Head of caudate nucleus (tissue), 42 donors: ENCODE data around the gene HP1BP3.

Source experiments
- DNase-seq, 42 donors: peaks; one replicate each; pipeline versions ENCODE4 v3.0.0 to v3.0.0-alpha.2; 2020 to 2021; ENCODE audit warnings: mixed read lengths in 7 of 42
- intact Hi-C: fragments of 100-400 bp; cut with DNase I; formaldehyde crosslinking; loops from one replicate; pipeline ENCODE4 v1.15.0; 2022

HP1BP3 gene

DNA sequence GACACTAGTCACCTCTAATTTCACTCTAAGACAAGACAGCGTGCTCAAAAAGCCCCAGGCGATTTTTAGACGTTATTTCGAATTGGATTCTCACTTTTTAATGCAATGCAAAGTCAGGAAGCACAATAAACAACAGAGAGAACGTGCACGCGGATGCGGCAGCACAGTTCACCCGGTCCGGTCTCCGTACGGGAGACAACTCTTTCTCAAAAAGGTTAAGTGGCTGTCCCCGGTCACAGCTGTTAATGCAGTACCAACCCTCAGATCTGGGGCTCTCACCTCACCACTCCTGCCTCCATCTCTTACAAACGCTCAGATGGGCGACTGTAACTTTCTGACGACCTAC is 1.2 kb downstream of the HP1BP3 start:
- DNase-seq, result peak in 7 of 42 donors; percentile 13 to 44 (median 22)
- intact Hi-C loops, result loop anchor here (10.0 kb wide), 1 partner anchor 389 kb away; the partner anchor contains the start of gene EIF4G3

GRCh38 chr1:20775700-20776099 is 11.4 kb downstream of the HP1BP3 start:
- intact Hi-C loops, result no loop called here
- DNase-seq, result no peak

- intact Hi-C loops, result no loop called here
- DNase-seq, result no peak
Observed at GRCh38 chr1:20771780-20772179, 15.3 kb downstream of the HP1BP3 start.

DNA sequence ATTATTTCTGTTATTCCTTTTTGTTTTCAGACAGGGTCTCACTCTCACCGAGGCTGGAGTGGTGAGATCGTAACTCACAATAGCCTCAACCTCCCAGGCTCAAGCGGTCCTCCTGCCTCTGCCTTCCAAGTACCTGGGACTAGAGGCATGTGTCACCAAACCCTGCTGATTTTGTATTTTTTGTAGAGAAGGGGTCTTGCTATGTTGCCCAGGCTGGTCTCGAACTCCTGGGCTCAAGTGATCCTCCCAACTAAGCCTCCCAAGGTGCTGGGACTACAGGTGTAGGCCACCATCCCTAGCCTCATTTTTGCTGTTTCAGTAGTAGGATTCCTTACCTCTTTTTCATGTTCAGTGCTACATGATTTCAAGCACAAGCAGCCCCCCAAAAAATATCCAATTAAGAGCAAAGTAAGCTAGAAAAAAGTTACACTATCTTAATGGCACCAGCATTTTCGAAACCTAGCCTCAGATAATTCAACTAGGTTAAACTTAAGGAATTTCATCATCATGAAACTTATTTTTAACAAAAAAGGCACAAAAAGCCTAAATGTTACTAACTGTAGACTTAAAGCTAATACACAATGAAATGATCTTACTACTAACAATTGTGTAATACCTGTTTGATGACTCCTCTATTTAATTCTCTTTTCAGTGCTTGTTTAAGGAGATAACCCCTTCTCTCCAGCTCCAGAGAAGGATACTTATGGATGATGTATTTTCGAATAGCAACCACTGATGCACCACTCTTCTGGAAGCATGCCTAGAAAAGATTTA is 16.6 kb downstream of the HP1BP3 start:
- no peak for DNase-seq
- intact Hi-C loops, result no loop called here

DNA sequence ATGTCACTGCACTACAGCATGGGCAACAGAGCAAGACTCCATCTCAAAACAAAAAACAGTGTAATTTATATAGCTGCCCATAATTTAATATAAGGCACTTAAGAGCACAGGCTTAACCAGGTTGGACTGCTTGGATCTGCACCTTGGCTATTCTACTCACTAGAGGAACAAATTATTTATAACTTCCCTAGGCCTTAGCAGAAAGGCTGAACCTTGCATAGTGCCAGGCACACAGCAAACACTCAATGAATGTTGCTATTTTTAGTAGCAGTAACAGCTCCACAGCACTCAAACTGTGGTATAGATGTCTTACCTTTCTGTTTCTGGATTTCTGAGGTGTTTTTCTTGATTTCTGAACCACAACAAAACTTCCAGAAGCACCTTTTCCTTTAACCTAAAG is 19.8 kb downstream of the HP1BP3 start:
- intact Hi-C loops, result no loop called here
- DNase-seq, result no peak

GRCh38 chr1:20763417-20763816 is 23.7 kb downstream of the HP1BP3 start:
- no peak for DNase-seq
- intact Hi-C loops, result no loop called here

- no peak for DNase-seq
- intact Hi-C loops, result no loop called here
Observed at GRCh38 chr1:20760322-20760721, 26.8 kb downstream of the HP1BP3 start.

DNA sequence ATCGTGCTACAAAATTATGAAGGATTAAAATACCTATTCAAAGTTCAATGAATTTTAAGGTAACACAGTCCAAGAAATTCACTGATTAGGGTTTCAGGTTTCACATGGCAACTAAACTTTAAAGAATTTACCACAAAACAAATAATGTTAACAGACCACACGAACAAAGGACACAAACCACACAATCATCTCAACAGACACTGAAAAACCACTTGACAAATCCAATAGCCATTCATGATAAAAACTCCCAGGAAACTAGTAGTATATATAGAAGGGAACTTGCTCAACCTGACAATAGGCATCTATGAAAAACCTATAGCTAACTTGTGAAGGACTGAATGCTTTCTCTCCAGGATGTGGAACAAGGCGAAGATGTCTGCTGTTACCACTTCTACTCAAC is 33.5 kb downstream of the HP1BP3 start:
- no peak for DNase-seq
- intact Hi-C loops, result no loop called here

DNA sequence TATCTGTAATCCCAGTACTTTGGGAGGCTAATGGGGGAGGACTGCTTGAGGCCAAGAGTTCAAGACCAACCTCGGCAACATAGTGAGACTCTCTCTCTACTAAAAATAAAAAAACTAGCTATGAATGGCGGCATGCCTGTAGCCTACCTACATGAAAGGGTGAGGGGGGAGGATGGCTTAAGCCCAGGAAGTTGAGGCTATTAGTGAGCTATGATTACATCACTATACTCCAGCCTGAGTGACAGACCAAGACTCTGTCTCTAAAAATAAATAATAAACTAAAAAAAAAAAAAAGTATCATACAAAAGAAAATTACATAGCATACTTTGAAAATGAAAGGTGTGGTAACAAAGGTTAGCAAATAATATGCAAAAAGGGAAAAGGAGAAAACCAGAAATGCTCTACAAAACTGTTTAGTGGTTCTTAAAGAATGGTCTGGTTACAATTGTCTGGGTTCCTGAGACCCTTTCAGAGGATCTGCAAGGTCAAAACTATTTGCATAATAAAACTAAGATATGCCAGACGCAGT is 35.6 kb downstream of the HP1BP3 start:
- intact Hi-C loops, result no loop called here
- no peak for DNase-seq

GRCh38 chr1:20742671-20743070 is 44.4 kb downstream of the HP1BP3 start:
- DNase-seq, result no peak
- intact Hi-C loops, result no loop called here

- DNase-seq, result no peak
- intact Hi-C loops, result no loop called here
Observed at GRCh38 chr1:20740781-20741180, 46.3 kb downstream of the HP1BP3 start.

DNA sequence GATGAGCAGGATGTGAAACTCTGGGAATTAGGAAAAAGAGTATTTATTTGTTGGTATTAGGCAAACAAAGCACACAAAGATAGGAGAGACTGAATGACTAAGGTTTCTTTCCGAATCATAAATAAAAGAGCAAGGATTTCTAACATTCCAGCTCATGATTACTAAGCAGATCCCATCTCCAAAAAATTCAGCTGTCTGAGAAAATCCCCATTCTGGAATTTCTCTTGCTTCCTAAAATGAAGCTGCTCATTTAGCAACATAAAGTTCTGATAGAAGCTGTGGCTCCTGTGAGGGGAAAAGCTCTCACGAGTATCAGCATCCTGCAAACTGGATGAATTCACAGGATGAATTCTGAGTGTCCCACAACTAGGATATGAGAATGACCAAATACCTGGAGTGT is 47.9 kb downstream of the HP1BP3 start:
- DNase-seq, result no peak
- intact Hi-C loops, result no loop called here

GRCh38 chr1:20735581-20736111 is 51.5 kb downstream of the HP1BP3 start:
- intact Hi-C loops, result no loop called here
- DNase-seq, result peak in 7 of 42 donors; percentile 16 to 62 (median 47)

- intact Hi-C loops, result no loop called here
- peak in 5 of 42 donors; percentile 16 to 40 (median 36) for DNase-seq
Observed at GRCh38 chr1:20733360-20733975, 53.6 kb downstream of the HP1BP3 start.

DNA sequence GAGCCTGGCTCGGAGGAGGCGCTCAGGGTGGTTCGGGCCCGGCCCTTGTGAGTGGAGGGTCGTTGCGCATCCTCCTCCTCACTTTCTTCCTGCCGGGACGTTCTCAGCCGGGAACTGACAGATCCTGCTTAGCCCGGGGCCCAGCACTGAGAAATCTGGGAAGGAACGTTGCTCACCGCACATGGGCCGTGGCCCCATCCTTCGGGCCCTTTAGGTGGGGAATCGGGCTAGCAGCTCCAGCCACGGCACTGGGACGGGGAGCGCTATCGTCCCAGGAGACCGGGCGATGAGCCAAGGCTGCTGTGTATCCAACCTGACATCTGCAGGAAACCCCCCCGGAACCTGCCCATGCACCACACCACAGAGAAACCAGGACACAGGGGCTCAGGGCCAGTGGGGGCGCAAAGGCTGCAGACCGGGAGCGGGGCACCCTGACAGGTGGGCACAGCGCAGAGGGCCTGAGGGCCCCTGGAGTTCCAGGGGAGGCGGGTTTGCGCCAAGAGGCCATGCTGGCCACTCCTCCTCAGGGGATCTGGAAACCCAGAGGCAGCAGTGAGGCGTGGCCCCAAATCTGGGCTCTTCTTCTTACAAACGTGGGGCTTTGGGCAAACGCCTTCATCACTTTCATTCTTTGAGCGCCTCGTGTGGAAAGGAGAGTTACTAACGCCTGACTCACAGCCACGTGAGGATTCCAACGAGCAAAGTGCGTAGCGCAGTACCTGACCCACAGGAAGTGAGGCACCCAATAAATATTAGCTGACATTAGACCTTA is 54.3 kb downstream of the HP1BP3 start, which contains the start of gene SH2D5:
Gene SH2D5 (minus strand): TSS at position 116 of the 772 bp plus-strand sequence. CDS start 4,659 bp downstream, outside the sequence.
- intact Hi-C loops, result no loop called here
- DNase-seq, result peak; percentile 44 to 93 (median 73)

GRCh38 chr1:20732071-20732587 is 55.0 kb downstream of the HP1BP3 start:
- intact Hi-C loops, result no loop called here
- peak; percentile 29 to 91 (median 78) for DNase-seq

- DNase-seq, result peak in 9 of 42 donors; percentile 29 to 58 (median 41)
- intact Hi-C loops, result no loop called here
Observed at GRCh38 chr1:20731057-20731991, 55.8 kb downstream of the HP1BP3 start.

- DNase-seq, result peak in 8 of 42 donors; percentile 7 to 39 (median 18)
- intact Hi-C loops, result no loop called here
Observed at GRCh38 chr1:20730690-20731056, 56.4 kb downstream of the HP1BP3 start.
